ENCODE data around the gene MICAL2.
A peak's percentile ranks its signal among the peaks of the same experiment; 100 is the strongest.

Gene MICAL2

DNA sequence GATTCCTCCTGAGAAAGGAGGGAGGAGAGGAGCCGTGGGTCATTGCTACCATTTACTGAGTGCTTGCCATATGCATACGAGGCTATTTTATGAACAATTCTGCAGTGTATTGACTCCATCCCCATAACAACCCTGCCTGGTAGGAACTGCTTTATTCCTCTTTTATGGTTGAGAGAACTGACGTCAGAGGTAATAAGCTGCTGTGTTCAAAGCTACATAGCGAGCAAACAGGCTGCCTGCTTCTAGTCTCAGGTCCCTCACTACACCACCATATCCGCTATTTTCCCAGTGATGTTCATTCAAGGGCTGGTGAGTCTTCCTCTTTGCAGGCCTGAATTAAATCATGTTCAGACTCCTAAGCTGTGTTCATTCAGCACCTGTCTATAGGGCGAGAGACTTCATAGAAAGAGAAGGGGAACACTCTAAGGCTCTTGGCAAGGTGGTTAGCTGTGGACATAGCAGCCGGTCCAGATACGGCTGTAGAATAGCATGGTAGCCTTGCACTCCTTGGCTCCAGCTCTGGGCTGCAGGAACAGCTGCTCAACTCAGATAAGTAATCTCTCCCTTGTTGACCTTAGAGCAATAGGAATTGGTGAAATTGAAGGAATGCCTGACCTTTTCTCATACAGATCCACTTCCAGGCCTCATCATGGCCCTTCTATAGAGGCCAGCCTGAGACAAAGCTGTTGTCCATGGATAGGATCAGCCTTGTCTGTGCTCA is 82.6 kb downstream of the MICAL2 start:
- DNase-seq: peak; percentile 18

DNA sequence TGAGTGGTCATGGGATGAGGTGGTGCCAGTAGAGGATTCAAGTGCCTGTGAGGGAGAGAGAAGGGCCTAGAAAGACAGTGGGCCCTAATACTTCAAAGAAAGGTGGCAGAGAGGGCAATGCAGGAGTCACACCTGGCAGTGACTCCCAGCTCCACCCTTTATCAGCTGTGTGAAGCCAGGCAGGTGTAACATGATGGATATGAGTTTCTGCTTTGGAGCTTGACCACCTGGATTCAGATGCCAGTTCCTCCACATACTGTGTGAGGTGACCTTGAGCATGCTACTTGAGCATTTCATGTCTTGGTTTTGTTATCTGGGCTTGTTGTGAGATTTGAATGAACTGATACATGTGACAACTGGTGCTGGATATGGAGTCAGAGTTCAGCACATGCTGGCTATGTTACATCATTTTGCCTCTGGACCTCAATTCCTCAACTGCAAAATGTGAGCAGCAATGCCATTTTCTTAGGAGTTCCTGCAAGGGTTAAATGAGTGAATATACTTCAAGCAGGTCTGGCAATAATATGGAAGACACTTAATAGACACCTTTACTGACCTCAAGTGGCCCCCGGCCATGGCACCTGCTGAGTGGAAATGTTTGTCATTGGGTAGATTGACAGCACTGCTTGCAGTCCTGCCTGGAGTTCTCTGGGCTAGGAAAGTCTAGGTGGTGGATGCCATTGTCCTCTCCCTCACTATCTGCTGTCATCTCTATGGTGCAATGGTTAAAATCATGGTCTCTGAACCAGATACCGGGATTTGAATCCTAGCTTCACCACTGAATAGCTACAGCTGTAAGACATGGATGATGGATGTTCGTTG is 83.3 kb downstream of the MICAL2 start:
- no peak for DNase-seq

DNA sequence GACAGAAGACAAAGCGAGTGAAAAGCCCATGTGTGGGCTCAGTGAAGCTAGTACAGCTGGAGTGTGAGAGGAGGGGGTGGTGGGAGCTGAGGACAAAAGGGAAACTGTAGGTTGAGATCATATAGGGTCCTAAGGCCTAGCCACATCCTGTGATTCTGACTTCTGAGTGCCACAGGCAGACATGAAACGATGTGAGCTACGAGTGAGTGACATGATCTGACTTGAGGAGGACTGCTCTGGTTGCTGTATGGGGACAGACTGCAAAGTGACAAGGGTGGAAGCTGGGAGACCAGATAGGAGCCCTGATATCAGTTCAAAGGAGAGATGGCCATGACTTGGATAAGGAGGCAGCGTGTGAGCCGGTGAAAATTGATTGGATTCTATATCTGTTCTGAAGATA is 85.4 kb downstream of the MICAL2 start:
- no peak for DNase-seq

DNA sequence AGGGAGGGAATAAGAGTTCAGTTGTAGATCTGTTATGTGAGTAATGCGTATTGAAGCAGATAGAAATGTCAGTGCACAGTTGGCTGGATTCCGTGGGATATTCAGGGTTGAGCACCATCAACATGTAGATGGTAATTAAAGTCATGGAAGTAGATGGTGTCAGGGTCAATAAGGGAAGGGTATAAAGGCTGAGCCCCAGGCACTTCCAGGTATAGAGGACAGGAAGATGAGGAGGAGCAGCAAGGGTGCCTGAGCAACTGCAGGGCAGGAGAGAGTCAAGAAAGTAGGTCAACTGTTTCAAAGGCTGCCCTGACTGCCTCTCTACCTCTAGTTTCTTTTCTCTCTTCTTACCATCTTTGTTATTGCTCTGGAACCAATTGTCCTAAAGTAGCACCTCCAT is 85.9 kb downstream of the MICAL2 start:
- no peak for DNase-seq

DNA sequence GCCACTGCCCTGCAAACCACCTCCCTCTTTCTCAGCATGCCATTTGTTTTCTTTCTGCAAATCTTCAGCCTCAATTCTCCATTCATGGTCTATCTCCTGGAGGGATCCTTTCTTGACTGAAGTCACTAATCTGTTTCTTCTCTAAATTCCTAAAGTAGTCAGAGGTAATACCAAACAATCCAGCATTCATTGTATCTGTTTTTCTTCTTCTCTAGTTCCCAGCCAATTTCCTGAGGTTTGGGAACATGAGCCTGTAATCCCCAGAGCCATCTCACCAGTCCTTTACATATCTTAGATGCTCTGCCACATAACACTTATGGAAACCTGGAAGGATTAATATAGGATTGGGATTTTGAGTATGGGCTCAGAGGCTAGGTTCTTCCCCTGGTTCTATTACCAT is 86.5 kb downstream of the MICAL2 start:
- DNase-seq: no peak

DNA sequence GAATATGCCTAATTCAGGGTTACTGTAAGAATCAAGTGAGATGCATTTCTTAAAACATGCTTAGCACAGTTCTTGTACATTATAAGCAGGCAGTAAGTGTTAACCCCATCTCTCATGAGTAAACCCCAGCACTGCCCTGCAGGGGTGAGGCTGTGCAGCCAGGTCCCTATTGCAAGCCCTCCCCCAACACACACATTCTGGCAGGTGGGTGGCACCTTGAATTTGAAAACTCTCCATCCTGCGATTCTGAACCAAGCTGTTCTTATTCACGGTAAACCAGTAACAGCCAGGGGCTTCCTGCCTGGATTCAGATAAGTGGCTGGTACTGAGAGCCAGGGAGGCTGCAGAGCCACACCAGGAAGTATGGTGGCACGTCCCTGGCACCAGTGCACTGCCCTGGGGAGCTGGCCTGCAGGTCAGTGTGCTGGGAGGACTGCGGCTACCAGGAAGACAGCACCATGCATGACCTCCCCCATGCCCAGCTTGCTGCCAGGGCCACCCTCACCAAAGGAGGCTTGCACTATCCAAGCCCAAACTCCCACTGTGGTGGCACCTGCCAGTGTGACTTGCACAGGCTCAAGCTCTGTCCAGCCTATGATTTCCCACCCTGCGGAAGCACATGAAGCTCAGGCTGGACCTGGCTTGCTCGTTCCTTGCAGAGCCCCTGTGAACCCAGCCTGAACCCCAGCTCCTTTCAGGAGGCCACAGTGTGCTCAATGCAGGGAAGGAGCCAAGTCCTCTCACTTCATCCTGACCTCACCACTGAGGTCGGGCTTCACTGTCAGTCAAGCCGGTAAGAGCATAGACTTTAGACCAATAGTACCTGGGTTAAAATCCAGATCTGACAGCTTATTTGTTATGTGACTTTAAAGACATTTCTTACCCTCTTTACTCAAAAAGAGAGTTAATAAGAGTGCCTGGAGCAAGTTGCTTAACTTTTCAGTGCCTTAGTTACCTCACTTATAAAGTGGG is 88.1 kb downstream of the MICAL2 start:
- DNase-seq: peak; percentile 24

DNA sequence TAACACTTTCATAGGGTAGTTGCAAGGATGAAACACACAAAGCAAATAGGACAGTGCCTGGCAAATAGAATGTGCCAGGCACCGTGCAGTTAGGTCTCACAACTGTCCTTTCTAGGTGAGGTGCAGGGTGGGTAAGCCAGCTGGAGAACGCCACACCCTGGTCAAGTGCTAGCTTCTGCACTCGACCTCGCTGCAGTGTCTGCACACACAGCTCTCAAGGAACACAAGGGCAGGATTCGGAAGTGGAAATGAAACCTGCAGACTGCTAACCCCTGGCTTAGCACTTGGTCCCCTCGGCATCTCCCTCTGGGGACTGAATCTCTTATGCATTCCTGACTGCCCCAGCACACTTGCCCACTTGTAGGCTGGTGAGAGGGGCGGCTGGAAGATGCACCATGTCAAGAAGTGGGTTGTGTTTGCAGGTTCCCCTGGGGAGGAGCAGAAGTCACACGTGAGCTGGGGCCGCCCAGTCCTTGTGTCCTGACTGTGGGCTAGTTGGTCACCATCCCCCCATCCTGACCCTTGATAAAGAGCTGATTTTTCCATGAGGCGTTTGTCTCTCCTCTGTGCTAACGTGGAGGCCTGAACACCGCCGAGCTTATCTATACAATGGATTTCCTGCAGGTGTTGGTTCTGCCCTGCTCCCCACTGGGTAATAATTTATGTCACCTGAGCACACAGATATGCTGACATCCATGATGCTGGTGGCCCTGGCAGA is 89.0 kb downstream of the MICAL2 start:
- DNase-seq: peak; percentile 52

DNA sequence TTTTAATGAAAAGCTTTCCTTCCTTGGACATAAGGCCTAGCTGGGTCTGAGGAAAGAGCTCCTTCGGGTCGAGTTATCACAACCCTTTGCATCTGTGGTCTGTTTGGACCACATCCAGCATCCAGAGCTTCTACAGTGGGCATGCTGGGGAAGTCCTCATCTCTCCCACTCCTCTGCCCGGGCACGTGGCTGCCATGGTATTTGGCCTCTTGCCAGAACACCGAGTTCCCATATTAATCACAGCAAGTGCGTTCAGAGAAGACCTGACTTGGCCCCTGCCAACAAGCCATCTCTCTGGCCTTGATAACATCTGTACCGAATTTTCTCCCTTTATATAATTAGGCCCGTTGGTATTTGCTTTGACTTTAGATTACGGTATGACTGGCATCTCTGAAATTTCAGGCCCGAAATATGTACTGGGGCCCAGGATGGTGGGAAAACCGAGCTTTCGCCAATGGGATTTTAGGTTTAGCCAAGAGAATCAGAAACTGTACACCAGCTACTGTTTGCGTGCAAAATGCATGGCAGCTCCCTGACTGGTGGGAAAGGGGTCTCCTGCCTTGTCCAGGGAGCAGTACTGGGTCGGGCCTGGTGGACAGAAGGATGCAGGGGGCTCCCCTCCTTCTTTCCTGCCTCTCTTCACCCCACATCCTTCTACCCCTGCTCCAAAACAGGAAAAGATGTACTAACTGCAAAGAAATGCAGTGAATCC is 90.0 kb downstream of the MICAL2 start:
- DNase-seq: no peak

DNA sequence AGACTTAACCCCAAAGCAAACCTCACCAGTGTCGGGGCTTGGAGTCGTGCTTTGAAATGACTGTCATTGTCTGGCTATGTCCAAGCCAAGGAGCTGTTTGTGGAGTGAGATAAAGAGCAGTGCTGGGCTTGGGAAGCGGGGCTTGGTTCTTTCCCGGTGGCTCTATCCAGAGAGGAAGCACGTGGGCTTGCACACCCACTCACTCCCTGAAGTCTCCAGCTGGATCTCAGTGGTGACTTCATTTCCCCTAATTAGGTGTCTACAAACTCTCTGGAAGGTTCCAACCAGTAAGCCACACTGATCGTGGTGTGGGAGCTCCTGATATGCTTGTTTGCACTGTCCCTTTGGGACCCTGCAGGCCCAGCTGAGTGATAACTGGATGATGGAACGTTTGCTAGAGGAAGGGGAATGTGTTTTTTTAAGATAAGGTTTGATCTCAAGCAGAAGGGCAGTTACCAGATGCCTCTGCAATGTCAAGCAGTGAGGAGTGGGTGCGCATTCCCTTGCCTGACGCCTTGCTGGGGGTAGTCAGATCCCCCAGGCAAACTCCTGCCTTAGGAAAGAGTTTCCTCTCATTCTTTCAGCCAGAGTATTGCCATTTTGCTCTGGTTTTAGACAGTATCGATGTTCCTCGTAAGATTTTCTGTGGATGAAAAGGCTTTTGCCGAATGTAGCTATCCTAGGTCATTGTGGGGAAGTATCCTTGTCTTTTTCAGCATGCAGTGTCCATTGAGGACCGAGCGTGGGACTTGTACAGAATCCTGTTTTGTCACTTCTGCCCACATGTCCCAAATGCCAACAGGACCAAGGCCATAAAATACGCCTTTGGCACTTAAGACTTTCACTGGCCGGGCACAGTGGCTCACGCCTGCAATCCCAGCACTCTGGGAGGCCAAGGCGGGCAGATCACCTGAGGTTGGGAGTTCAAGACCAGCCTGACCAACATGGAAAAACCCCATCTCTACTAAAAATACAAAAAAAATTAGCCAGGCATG is 90.9 kb downstream of the MICAL2 start:
- DNase-seq: no peak

DNA sequence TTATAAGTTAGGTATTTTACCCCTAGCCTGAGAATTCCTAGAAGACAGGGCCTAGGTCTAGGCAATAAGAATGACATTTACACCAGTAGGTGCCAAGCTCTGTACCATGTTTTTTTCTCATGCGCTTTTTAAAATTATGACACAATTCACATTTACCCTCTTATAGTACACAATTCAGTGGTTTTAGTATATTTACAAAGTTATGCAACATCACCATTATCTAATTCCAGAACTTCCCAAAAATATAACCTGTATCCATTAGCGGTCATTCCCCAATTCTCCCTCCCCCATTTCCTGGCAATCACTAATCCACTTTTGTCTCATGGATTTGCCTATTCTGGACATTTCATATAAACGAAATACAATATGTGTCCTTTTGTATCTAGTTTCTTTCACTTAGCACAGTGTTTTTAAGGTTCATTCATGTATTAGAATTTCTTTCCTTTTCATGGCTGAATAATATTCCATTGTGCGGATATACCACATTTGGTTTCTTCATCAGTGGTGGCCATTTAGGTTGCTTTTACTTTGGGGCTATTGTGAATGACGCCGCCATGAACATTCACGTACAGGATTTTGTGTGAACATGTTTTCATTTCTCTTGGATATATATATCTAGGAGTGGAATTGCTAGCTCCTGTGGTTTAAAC is 92.4 kb downstream of the MICAL2 start:
- DNase-seq: no peak

DNA sequence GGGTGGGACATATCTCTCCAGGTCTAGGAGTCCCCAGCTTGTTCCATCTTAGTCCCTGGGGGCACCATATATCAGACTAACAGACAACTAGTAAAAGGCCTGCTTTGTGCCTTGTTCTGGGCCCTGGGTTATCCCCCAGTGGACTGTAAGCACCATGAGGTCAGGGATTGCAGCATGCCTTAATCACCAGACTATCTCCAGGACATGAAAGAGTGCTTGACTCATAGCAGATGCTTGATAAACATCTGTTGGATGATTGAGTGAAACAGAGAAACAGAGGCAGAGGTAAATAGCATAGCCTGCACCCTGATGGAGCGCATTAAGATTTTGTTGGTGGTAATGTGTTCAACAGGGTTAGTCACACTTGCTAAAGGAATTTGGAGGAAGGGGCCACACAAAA is 94.1 kb downstream of the MICAL2 start:
- DNase-seq: no peak

DNA sequence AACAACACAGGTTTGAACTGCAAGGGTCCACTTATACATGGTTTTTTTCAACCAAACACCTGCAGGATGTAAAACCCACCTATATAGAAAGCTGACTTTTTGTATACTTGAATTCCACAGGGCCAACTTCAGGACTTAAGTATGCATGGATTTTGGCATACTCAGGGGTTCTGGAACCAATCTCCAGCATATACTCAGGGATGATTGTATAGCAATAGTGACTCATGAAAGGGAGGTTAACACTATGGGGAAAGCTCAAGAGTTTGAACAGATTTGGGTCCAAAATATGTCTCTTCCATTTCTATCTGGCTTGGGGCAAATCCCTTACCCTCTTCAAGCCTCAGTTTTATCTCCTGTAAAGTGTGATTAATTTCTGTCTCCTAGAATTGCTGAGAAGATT is 94.9 kb downstream of the MICAL2 start:
- no peak for DNase-seq

DNA sequence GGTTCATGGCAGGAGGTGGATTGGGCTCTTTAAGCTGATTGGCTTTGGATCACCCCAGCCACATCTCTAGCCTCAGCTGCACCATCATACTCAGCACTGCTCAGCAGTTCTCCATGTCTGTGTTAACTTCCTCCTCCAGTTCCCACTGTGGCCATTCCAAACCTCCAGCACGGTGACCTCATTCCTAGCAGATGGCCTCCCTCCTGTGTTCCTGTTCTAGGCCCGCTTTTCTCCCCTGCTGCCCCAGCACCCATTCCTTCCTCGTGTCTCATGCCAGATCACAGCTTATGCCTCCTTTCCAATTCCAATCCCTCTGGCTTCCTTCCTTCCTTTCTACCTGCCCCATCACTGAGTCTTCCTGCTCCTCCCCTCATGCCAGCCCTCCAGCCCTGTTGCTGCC is 96.1 kb downstream of the MICAL2 start:
- DNase-seq: no peak

DNA sequence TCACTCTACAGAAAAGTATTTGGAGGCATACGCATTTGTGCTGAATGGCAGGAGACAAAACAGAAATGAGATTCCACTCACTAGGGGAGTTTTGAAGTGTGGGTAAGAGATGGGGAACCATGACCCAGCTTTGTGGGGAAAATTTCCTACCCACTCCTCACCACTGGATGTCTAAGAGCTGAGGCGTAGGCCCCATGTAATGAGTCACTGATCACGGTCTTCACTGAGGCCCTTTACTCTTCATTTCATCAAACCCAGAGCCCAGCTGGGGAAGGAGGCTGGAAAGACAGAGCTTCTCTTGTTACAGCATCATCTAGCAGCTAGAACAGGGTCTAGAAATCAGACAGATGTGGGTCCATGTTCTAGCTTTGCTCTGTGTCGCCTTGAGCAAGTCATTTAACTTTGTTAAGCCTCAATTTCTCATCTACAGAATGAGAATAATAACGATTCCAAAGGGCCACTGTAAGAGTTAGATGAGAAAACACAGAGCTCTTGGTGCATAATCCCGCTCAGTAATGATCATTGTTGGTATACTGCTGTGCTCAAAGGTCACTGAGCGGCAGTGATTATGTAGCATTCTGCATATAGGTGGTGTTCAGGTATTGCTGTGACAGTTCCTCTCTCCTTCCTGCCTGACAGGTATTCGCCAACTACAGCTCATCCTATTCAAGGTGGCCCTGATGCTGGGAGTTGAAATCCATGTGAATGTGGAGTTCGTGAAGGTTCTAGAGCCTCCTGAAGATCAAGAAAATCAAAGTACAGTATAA is 97.2 kb downstream of the MICAL2 start:
- DNase-seq: no peak

DNA sequence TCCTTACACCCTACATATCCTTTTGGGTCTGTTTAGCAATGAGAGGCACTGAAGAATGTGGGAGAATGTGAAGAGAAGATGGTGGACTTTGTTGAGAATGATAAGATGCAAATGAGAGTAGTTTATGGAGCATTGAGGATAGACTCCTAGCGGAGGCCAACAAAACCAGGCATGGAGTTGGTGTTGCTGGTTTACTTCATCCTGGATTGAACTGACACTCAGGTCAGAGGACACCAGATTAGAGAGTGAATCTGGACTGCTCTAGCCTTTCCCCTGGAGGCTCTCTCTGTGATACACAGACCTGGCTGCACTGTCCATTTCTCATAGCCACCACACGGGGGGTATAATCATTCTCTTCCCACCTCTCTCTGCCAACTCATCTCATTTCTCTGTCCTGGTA is 98.7 kb downstream of the MICAL2 start:
- DNase-seq: no peak

DNA sequence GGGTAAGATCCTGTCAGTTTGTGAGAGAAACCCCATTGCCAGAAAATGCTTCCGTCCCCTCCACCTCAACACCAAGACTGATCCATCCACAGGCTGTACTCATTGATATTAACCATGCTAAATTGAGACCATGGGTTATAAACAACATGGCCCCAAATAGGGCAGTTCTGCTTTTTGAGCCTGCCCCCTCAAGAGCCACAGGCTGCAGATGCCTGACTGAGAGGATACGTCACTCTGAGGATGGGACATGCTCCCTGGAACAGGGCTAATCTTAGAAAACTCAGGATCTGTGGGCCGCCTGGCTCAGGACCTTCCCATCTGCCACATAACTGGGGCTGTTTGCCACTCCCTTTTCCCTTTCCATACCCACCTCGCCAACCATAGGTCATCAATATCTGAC is 99.8 kb downstream of the MICAL2 start:
- no peak for DNase-seq

DNA sequence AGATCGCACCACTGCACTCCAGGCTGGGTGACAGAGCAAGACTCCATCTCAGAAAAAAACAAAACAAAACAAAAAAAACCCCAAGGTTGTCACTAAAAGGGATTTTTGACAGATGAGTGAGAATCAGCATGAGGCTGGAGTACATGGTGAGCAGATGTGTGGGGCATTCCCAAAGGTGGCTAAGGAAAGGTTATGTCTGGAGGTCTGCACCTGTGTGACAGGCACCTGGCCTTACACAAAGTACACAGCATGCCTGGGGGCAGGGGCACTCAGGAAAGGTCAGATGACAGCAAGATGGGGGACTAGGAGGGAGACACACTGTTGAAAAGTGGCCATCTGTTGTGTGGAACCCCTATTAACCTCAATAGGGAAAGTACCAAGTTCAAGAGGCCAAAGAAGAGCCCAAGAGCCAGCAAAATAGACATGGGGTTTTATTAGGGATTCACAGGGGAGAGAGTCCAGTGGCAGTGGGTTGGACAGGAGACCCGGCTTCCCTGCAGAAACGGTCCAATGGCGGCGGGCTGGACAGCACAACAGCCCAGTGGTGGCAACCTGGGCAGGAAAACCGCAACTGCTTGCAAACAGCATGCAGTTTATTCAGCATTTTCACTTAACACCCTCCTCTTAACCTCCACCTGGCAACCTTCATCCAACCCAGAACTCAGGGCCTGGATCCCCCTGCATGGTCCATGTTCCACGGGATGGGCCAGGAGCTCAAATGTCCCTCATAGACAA is 101.1 kb downstream of the MICAL2 start:
- peak; percentile 51 for DNase-seq

DNA sequence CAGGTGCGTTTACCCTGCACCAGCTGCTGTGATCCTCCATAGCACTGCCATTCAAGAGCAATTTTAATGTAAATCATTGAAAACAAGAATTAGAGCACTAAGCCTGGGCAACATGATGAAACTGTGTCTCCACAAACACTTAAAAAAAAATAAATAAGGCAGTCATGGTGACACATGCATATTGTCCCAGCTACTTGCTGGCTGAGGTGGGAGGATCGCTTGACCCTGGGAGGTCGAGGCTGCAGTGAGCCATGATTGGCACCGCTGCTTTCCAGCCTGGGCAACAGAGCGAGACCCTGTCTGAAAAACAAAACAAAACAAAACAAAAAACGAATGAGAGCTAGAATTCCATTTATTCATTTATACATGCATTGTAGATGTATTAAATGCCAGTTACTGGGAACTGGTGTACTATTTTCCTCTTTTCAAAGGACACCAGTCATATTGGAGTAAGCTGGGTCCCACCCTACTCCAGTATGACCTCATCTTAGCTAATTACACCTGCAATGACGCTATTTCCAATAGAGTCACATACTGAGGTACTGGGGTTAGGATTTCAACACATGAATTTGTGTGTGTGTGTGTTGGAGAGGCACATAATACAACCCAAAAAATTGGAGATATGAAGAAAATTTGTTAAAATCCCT is 101.9 kb downstream of the MICAL2 start:
- DNase-seq: peak; percentile 51

Data from NCI-H2029 (cell line).